Measurements from ENCODE around the gene MMP2.

Gene MMP2

DNA sequence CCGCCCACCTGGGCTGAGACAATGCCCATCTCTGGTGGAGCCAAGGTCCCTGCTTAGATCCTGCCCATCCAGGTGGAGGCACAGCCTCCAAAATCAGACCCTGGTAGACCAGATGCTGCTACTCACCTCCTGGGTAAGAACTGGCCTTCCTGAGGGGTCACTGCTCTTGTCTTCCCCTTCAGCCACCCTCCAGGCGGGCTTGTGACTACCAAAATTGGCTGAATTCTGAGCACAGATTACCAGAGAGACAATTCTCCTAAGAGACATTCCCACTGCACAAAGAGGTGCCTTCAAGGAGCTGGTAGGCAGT, 10.9 kb downstream of the MMP2 start:
- no peak for DNase-seq (ENCODE audit: low spot score)
- in situ Hi-C loops (cut with MboI; ENCODE audit: low pct_unique_long_range_greater_than_20kb, low sequenced_read_pairs, unreplicated experiment): no loop called here
- TF ChIP-seq, protein P1, sequence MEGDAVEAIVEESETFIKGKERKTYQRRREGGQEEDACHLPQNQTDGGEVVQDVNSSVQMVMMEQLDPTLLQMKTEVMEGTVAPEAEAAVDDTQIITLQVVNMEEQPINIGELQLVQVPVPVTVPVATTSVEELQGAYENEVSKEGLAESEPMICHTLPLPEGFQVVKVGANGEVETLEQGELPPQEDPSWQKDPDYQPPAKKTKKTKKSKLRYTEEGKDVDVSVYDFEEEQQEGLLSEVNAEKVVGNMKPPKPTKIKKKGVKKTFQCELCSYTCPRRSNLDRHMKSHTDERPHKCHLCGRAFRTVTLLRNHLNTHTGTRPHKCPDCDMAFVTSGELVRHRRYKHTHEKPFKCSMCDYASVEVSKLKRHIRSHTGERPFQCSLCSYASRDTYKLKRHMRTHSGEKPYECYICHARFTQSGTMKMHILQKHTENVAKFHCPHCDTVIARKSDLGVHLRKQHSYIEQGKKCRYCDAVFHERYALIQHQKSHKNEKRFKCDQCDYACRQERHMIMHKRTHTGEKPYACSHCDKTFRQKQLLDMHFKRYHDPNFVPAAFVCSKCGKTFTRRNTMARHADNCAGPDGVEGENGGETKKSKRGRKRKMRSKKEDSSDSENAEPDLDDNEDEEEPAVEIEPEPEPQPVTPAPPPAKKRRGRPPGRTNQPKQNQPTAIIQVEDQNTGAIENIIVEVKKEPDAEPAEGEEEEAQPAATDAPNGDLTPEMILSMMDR (IDR thresholded peaks at IDR 0.05; ENCODE audit: extremely low read depth, insufficient read depth, missing control alignments): no peak

DNA sequence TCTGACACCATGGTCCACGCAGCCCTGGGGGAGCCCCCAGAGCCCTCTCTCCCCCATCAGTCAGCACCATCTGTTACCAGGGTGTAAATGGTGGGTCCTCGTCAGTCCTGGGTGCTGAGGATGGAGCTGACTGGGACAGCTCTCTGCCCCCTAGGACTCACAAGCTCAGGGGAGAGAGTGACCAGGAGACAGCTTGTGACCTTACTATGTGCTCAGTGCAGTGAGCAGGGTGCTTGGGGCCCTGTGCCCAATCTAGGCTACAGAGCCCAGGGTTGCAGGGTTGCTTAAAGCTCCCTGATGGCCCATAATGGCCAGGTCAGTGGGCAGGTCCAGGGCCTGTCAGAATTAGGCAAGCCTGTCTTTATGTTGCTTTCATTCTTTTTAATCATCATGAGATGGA, 11.3 kb downstream of the MMP2 start:
- DNase-seq (ENCODE audit: low spot score): no peak
- in situ Hi-C loops (cut with MboI; ENCODE audit: low pct_unique_long_range_greater_than_20kb, low sequenced_read_pairs, unreplicated experiment): no loop called here
- TF ChIP-seq, protein P1 (IDR thresholded peaks at IDR 0.05; ENCODE audit: extremely low read depth, insufficient read depth, missing control alignments): no peak

DNA sequence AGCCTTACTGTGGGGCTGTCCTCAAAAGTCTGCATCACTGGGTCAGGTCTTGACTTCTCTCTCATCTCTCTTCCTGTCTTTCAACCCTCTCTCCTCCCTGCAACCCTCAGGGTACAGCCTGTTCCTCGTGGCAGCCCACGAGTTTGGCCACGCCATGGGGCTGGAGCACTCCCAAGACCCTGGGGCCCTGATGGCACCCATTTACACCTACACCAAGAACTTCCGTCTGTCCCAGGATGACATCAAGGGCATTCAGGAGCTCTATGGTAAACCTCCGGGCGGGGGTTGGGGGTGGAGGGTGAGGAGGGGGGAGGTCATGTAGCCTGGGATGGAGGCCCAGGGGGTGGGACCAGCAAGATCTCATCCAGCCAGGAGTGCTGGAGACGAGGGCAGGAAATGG, 12.7 kb downstream of the MMP2 start:
- DNase-seq (ENCODE audit: low spot score): no peak
- TF ChIP-seq, protein P1 (IDR thresholded peaks at IDR 0.05; ENCODE audit: extremely low read depth, insufficient read depth, missing control alignments): no peak
- in situ Hi-C loops (cut with MboI; ENCODE audit: low pct_unique_long_range_greater_than_20kb, low sequenced_read_pairs, unreplicated experiment): no loop called here

DNA sequence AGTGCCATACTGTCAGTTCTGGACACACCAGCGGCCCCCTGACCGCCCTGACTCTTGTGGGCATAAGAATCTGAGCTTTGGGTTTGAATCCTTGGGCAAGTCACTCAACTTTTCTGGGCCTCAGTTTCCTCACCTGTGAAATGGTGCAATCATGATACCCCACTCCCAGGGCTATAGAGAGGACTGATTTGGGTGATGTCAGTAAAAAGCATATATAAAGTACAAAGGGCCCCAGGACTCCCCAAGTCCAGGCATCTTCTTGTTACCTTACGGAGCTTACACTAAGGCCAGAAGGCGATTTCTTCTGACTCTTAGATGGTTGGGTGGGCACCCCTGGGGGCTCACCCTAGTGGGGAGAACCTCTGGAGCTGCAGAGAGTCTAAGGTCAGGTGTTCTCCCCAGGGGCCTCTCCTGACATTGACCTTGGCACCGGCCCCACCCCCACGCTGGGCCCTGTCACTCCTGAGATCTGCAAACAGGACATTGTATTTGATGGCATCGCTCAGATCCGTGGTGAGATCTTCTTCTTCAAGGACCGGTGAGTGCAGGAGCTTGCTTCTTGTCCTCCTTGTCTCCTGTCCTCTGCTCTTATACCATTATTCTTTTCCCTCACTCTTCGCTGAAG, 13.9 kb downstream of the MMP2 start:
- in situ Hi-C loops (cut with MboI; ENCODE audit: low pct_unique_long_range_greater_than_20kb, low sequenced_read_pairs, unreplicated experiment): no loop called here
- TF ChIP-seq, protein P1 (IDR thresholded peaks at IDR 0.05; ENCODE audit: extremely low read depth, insufficient read depth, missing control alignments): no peak
- DNase-seq (ENCODE audit: low spot score): no peak

- no peak for DNase-seq (ENCODE audit: low spot score)
- in situ Hi-C loops (cut with MboI; ENCODE audit: low pct_unique_long_range_greater_than_20kb, low sequenced_read_pairs, unreplicated experiment): no loop called here
- TF ChIP-seq, protein P1 (IDR thresholded peaks at IDR 0.05; ENCODE audit: extremely low read depth, insufficient read depth, missing control alignments): no peak
Measured at GRCh38 chr16:55494994-55495421, 16.0 kb downstream of the MMP2 start.

- in situ Hi-C loops (cut with MboI; ENCODE audit: low pct_unique_long_range_greater_than_20kb, low sequenced_read_pairs, unreplicated experiment): no loop called here
- TF ChIP-seq, protein P1 (IDR thresholded peaks at IDR 0.05; ENCODE audit: extremely low read depth, insufficient read depth, missing control alignments): no peak
- no peak for DNase-seq (ENCODE audit: low spot score)
Measured at GRCh38 chr16:55495616-55496289, 16.8 kb downstream of the MMP2 start.
